Colonic mucosa (tissue), 4 donors: Measurements from ENCODE around the gene UBE2M. TPM values are rescaled to one million over a fixed set of nuclear protein-coding genes. Genes with fewer than 3 reads are reported as not detected.

Source experiments
- DNase-seq: peaks from one replicate; pipeline ENCODE4 v3.0.0-alpha.2; 2020
- H3K27ac ChIP-seq: fragments of 200-600 bp; one replicate; pipeline ENCODE4 v1.8.0; 2021
- H3K27me3 ChIP-seq: fragments of 200-600 bp; one replicate; pipeline ENCODE4 v1.8.0; 2021
- H3K36me3 ChIP-seq: fragments of 200-600 bp; one replicate; pipeline ENCODE4 v1.8.0; 2021
- H3K4me1 ChIP-seq: fragments of 200-600 bp; one replicate; pipeline ENCODE4 v1.8.0; 2021; ENCODE audit warnings: mild to moderate bottlenecking
- H3K4me3 ChIP-seq: fragments of 200-600 bp; one replicate; pipeline ENCODE4 v1.8.0; 2021
- H3K9ac ChIP-seq, 2 donors: one replicate each; pipeline ENCODE4 v1.7.0; 2013; ENCODE audit warnings: control low read depth in 2 of 2, low read depth in 2 of 2, low read length in 2 of 2
- H3K9me3 ChIP-seq: fragments of 200-600 bp; one replicate; pipeline ENCODE4 v1.8.0; 2021
- intact Hi-C: fragments of 100-400 bp; cut with DNase I; formaldehyde crosslinking; loops from one replicate; pipeline ENCODE4 v1.14.1; 2022
- total RNA-seq, 2 donors: library from RNA; stranded (reverse); fragmentation: NEBNext Ultra II Directional in 1 of 2; extraction: Animal tissue kit (Norgen Biotek cat#: 25700) in 1 of 2; gene quantifications; one replicate each; pipeline ENCODE4 v1.2.1, GENCODE V29; 2021
- TF ChIP-seq, protein P1 (sequence below): fragments of 200-600 bp; IDR thresholded peaks from one replicate; pipeline ENCODE4 v1.8.0; 2022; ENCODE audit warnings: antibody characterized with exemption, mild to moderate bottlenecking
- donor health status: healthy.
- donor health status: DM: no; HTN: no; CAD: no.
- donor health status: DM: no; HTN: no; CAD: no.

UBE2M gene
- total RNA-seq, 2 donors from 2014 or later, result 63.0 to 79.4 TPM

DNA sequence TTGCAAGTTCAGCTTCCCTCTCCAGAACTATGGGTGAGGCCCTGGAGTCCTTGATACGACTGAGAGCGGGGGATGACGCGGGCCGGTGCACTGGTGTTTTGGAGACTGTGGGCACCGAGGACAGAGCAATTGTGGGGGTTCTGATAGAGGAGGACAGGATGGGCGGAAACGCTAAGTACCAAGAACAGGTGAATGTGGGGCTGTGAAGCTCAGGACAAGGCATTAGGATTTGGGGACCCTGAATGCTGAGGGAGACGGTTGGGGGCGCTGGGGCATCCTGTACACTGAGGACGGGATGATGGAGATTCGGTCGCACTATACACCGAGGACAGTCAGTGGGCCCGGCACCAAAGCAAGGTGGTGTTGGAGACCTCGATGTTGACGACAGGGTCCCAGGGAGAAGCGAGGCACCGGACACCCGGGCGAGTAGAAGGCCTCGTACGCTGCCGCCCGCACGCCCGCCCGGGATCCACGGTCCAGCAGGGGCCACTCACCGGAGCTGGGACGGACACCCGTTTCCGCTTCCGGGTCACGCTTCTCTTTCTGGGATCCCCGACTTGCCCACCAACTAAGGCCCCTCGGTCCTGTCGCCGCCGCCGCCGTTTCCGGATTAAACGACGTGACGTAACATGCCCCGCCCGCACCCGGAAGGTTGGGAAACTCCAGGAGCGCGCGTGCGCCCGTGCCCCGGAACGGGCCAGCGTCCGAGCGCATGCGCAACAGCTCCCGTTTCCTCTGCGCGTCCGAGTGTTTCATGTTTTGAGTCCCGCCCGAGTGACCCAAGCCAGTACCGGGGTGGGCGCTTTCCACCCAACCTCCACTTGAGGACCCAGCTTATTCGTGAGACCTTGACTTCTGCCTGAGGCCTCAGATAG lies 3.7 kb downstream of the UBE2M start, which contains the start of gene CHMP2A:
Gene CHMP2A, minus strand, starts transcription at position 612 of the 875 bp plus-strand sequence. CDS start 893 bp downstream, outside the sequence.
- H3K36me3 ChIP-seq, result peaks cover 16% of the 10 kb centered on the region
- H3K4me3 ChIP-seq, result peak within 1 kb of the TSS; percentile 80
- H3K27ac ChIP-seq, result peak within 1 kb of the TSS; percentile 96
- DNase-seq, result peak; percentile 99
- peak within 1 kb of the TSS; percentile 94 to 95 for H3K9ac ChIP-seq
- H3K27me3 ChIP-seq, result no peaks in the 10 kb centered on the region
- H3K4me1 ChIP-seq, result peaks cover 20% of the 10 kb centered on the region
- TF ChIP-seq, protein P1, sequence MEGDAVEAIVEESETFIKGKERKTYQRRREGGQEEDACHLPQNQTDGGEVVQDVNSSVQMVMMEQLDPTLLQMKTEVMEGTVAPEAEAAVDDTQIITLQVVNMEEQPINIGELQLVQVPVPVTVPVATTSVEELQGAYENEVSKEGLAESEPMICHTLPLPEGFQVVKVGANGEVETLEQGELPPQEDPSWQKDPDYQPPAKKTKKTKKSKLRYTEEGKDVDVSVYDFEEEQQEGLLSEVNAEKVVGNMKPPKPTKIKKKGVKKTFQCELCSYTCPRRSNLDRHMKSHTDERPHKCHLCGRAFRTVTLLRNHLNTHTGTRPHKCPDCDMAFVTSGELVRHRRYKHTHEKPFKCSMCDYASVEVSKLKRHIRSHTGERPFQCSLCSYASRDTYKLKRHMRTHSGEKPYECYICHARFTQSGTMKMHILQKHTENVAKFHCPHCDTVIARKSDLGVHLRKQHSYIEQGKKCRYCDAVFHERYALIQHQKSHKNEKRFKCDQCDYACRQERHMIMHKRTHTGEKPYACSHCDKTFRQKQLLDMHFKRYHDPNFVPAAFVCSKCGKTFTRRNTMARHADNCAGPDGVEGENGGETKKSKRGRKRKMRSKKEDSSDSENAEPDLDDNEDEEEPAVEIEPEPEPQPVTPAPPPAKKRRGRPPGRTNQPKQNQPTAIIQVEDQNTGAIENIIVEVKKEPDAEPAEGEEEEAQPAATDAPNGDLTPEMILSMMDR, result no peak
- intact Hi-C loops, result no loop called here
- H3K9me3 ChIP-seq, result no peaks in the 10 kb centered on the region

DNA sequence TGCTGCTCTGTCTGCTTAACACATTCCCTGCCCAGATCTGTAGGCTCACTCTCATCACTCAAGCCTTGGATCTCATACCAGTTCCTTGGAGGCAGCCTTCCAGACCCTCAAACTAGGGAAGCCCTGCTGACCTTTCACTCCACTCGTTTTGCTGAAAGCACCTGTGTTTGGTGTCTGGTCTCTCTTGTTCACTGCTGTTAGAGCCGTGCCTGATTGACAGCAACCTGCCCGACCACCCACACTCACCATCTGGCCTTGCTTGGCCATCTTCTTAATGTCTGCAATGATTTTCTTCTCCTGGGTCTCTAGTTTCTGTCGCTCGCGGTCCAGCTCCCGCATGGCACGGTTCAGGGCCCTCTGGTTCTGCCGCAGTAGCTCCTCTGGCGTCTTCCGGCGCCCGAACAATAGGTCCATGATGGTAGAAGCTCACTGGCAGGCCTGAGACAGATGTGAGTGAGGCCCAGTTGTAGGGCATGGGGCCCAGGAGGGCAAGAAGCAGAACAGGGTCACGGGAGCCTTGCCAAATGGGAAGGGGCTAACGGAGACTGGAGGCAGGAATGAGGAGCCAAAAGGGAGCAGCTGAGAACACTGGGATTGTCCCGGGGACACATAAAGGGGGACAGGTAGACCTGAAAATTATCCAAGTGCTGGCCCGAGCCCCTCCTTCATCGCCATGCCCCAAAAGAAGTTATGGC lies 4.5 kb downstream of the UBE2M start:
- DNase-seq, result no peak
- H3K4me1 ChIP-seq, result peaks cover 20% of the 10 kb centered on the region
- H3K36me3 ChIP-seq, result peaks cover 24% of the 10 kb centered on the region

DNA sequence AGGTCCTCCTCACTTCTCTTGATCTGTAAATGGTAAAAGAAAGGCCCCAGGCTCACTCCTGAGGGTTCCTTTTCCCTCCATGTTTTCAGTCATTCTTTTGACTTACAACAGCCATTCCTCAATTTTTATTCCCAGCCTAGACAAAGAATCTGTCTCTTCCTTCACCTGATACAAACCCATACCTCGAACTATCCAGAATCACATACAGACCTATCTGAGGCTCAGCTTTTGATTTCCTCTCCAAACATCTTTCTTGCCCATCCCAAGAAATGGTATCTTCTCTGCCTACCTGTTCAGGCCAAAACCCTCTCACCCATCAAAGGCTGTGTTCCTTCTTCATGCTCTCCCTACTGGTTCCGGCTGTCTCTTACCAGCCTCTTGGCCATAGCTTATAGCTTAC lies 5.8 kb downstream of the UBE2M start:
- Histone ChIP-seq H3K9me3 (no peaks in the 10 kb centered on the region), H3K4me3 (no peak overlapping the region), H3K9ac (no peak overlapping the region), H3K27me3 (no peaks in the 10 kb centered on the region), H3K27ac (no peak overlapping the region), H3K36me3 (peaks cover 34% of the 10 kb centered on the region), H3K4me1 (peaks cover 20% of the 10 kb centered on the region)
- TF ChIP-seq, protein P1, result no peak
- intact Hi-C loops, result no loop called here
- no peak for DNase-seq

More for the DNA sequence above, 4.5 kb downstream of the UBE2M start:
- peak overlapping the region; percentile 96 for H3K27ac ChIP-seq
- peak overlapping the region; percentile 94 to 95 for H3K9ac ChIP-seq
- H3K9me3 ChIP-seq, result no peaks in the 10 kb centered on the region
- H3K27me3 ChIP-seq, result no peaks in the 10 kb centered on the region
- intact Hi-C loops, result no loop called here
- TF ChIP-seq, protein P1, result no peak
- H3K4me3 ChIP-seq, result peak overlapping the region; percentile 80

DNA sequence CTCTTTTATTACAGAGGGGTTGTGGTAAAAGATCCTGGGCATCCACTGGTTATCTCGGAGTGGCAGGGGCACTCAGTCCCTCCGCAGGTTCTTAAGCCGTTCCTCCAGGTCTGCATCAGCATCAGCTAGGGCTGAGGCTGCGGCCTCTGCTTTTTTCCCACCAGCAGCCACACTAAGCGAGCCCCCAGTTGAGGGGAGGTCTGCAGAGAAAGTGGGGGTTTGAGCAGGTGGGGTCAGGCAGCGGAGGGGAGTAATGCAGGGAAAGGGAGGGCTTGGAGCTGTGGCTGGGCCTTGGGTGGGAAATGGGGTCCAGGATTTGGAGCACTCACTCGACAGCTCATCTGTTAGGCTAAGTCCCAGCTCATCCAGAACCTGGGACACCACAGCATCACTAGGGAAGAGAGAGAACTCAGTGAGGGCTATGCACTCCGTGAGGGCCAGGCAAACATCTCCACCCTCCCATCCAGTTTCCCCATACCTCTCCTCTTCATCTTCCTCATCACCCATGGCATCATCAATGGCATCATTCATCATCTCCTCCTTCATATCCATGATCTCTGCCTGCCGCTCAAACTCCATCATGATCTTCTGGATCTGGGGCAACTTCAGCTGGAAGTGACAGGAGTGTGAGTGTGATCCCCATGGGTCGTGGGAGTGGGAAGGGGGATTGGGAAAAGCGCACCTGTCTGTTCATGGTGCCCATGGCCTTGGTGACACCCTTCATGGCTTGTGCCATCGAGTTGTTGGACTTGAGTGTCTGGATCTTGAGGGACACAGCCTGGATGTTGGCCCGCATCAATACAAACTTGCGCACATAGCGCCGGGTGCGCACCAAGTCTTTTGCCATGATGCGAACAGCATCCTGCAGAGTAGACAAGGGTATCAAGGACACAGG lies 6.6 kb downstream of the UBE2M start:
- Histone ChIP-seq H3K36me3 (peaks cover 38% of the 10 kb centered on the region), H3K9ac (no peak overlapping the region), H3K4me1 (peaks cover 15% of the 10 kb centered on the region), H3K27ac (no peak overlapping the region), H3K27me3 (no peaks in the 10 kb centered on the region), H3K9me3 (no peaks in the 10 kb centered on the region), H3K4me3 (no peak overlapping the region)
- TF ChIP-seq, protein P1, result no peak
- intact Hi-C loops, result no loop called here
- DNase-seq, result no peak

DNA sequence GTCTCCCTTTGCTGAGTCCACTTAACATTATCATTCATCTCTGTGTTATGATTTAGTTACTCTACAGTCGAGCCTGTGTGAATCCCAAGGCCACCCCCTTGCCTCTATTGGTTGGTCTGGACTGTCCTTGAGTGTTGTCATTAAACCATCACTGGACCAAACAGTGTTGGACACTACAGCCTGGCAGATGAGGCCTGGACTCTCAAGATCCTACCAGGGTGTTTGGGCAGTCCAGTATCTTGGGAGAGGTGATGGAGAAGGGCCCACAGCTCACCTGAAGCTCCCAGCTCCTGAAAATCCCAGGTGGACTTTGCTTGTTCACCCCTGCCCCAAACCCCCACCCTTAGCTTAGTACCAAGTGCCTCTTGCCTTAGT lies 7.3 kb downstream of the UBE2M start:
- H3K4me1 ChIP-seq, result peaks cover 17% of the 10 kb centered on the region
- intact Hi-C loops, result no loop called here

More for the DNA sequence above, 7.3 kb downstream of the UBE2M start:
- peaks cover 31% of the 10 kb centered on the region for H3K36me3 ChIP-seq
- TF ChIP-seq, protein P1, result no peak
- no peaks in the 10 kb centered on the region for H3K27me3 ChIP-seq
- H3K9me3 ChIP-seq, result no peaks in the 10 kb centered on the region
- H3K4me3 ChIP-seq, result no peak overlapping the region
- no peak overlapping the region for H3K27ac ChIP-seq
- DNase-seq, result no peak
- H3K9ac ChIP-seq, result no peak overlapping the region
